Calu3 (cell line): ENCODE results near the gene KCNAB3. TPM values are rescaled to one million over a fixed set of nuclear protein-coding genes. Genes with fewer than 3 reads are reported as not detected.

Experiments
- BruUV-seq: library from RNA; stranded (reverse); fragments of 400-500 nt; replicated peaks from 2 replicates; lab custom pipeline; 2021; lab: Mats Ljungman, UMichigan
- CTCF ChIA-PET: fragments of 300-600 bp; sonication (Branson Sonifier 250); formaldehyde crosslinking; loops from one replicate; lab custom pipeline; 2022; ENCODE audit warnings: antibody characterized with exemption; lab: Charles Lee
- DNase-seq: peaks from one replicate; pipeline ENCODE4 v3.0.0; 2022
- H3K27ac Mint-ChIP-seq: one replicate; pipeline ENCODE4 v1.8.0; 2022; ENCODE audit warnings: mixed read lengths; ENCODE audit not compliant: unreplicated experiment
- H3K27me3 Mint-ChIP-seq: one replicate; pipeline ENCODE4 v1.8.0; 2022; ENCODE audit warnings: mixed read lengths; ENCODE audit not compliant: unreplicated experiment
- H3K36me3 Mint-ChIP-seq: one replicate; pipeline ENCODE4 v1.8.0; 2022; ENCODE audit warnings: mild to moderate bottlenecking, moderate library complexity, mixed read lengths; ENCODE audit not compliant: insufficient read depth, unreplicated experiment
- H3K4me1 Mint-ChIP-seq: one replicate; pipeline ENCODE4 v1.8.0; 2022; ENCODE audit warnings: mild to moderate bottlenecking, low read depth, mixed read lengths; ENCODE audit not compliant: unreplicated experiment
- H3K4me3 Mint-ChIP-seq: one replicate; pipeline ENCODE4 v1.8.0; 2022; ENCODE audit warnings: mild to moderate bottlenecking, low read depth, moderate library complexity, mixed read lengths; ENCODE audit not compliant: unreplicated experiment
- H3K9me3 Mint-ChIP-seq: one replicate; pipeline ENCODE4 v1.8.0; 2022; ENCODE audit warnings: low read depth, mixed read lengths; ENCODE audit not compliant: unreplicated experiment
- CTCF ChIP-seq: fragments of 200-600 bp; IDR thresholded peaks from one replicate; pipeline ENCODE4 v1.8.0; 2022; ENCODE audit warnings: antibody characterized with exemption; ENCODE audit not compliant: unreplicated experiment
- intact Hi-C: fragments of 100-400 bp; cut with micrococcal nuclease; formaldehyde crosslinking; loops from one replicate; pipeline ENCODE4 v1.10.0; 2022; ENCODE audit not compliant: unreplicated experiment
- total RNA-seq: library from RNA; stranded (reverse); gene quantifications from 2 replicates; pipeline ENCODE4 v1.2.3, GENCODE V29; 2022

The KCNAB3 gene
- total RNA-seq, 1 experiment from 2014 or later = 4.8 TPM

GRCh38 chr17:7940034-7940433, 10.4 kb upstream of the KCNAB3 start:
- intact Hi-C loops = no loop called here
- no peak for DNase-seq
- H3K27me3 Mint-ChIP-seq = no peaks in the 10 kb centered on the region
- CTCF ChIA-PET = no interaction called here
- no peak for TF ChIP-seq CTCF
- H3K4me1 Mint-ChIP-seq = no peaks in the 10 kb centered on the region
- H3K27ac Mint-ChIP-seq = no peak overlapping the region
- no TSS peak for BruUV-seq
- H3K36me3 Mint-ChIP-seq = peaks cover 28% of the 10 kb centered on the region
- H3K9me3 Mint-ChIP-seq = no peaks in the 10 kb centered on the region
- no peak overlapping the region for H3K4me3 Mint-ChIP-seq

- BruUV-seq = no TSS peak
Measured at GRCh38 chr17:7935859-7936258, 6.2 kb upstream of the KCNAB3 start.

GRCh38 chr17:7932949-7933348, 3.3 kb upstream of the KCNAB3 start:
- BruUV-seq = no TSS peak
- DNase-seq = peak; percentile 22
- Mint-ChIP-seq H3K4me1 (peaks cover 20% of the 10 kb centered on the region), H3K9me3 (no peaks in the 10 kb centered on the region), H3K27ac (peak overlapping the region; percentile 40), H3K4me3 (peak overlapping the region; percentile 91), H3K27me3 (no peaks in the 10 kb centered on the region), H3K36me3 (peaks cover 51% of the 10 kb centered on the region)
- intact Hi-C loops = loop anchor here (10.0 kb wide), 1 partner anchor 48 kb away; the partner anchor contains the start of gene CHD3
- TF ChIP-seq CTCF = no peak
- CTCF ChIA-PET = interaction anchor here (0.6 to 2.6 kb wide), 4 partner anchors 56 to 232 kb away, joined by 3 to 16 read pairs (median 4); no protein-coding TSS in a partner anchor

More at GRCh38 chr17:7935859-7936258, 6.2 kb upstream of the KCNAB3 start:
- Mint-ChIP-seq H3K4me3 (no peak overlapping the region), H3K4me1 (peaks cover 20% of the 10 kb centered on the region), H3K27ac (no peak overlapping the region), H3K9me3 (no peaks in the 10 kb centered on the region), H3K27me3 (no peaks in the 10 kb centered on the region), H3K36me3 (peaks cover 47% of the 10 kb centered on the region)
- TF ChIP-seq CTCF = no peak
- intact Hi-C loops = loop anchor here (10.0 kb wide), 1 partner anchor 51 kb away; the partner anchor contains the start of gene CHD3
- no peak for DNase-seq
- CTCF ChIA-PET = interaction anchor here (0.6 kb wide), 2 partner anchors 16 to 790 kb away, joined by 3 to 9 read pairs; no protein-coding TSS in a partner anchor

GRCh38 chr17:7932483-7932891, 2.8 kb upstream of the KCNAB3 start:
- peak; percentile 5 for DNase-seq
- Mint-ChIP-seq H3K27me3 (no peaks in the 10 kb centered on the region), H3K9me3 (no peaks in the 10 kb centered on the region), H3K4me3 (peak overlapping the region; percentile 91), H3K36me3 (peaks cover 51% of the 10 kb centered on the region), H3K4me1 (peaks cover 20% of the 10 kb centered on the region), H3K27ac (peak overlapping the region; percentile 85)
- TF ChIP-seq CTCF = no peak
- intact Hi-C loops = loop anchor here (10.0 kb wide), 1 partner anchor 48 kb away; the partner anchor contains the start of gene CHD3
- CTCF ChIA-PET = interaction anchor here (0.6 to 2.6 kb wide), 4 partner anchors 48 to 112 kb away, joined by 3 to 16 read pairs (median 4); no protein-coding TSS in a partner anchor
- no TSS peak for BruUV-seq
